ENCODE results near the gene RPL15. TPM values are rescaled to one million over a fixed set of nuclear protein-coding genes. Genes with fewer than 3 reads are reported as not detected.
"Not testable (repeated sequence)": the region's sequence is repeated elsewhere in the genome, so short reads cannot be mapped to it uniquely, and the experiment has no call there.

Gene RPL15
- total and polyA plus RNA-seq, 2 experiments from 2014 or later, result 1,318 to 3,305 TPM

DNA sequence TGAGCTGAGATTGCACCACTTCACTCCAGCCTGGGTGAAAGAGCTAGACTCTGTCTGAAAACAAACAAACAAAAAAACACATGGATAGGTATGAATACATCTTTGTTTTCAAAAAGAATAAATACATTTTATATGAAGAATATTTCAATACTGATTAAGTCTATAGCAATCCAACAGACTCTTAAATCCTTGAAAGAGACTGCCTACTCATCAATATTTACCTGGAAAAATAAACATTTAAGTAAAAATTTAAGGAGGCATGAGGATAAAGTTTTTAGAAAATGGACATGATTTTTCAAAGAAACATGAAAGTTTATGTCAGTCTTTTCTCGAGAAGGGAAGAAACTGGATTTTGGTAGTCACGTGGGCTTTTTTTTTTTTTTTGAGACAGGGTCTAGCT is 5.5 kb upstream of the RPL15 start:
- Histone ChIP-seq H3K36me3 (replicated peaks; ENCODE audit: insufficient read depth, low read depth) (no peaks in the 10 kb centered on the region), H3K9me3 (ENCODE audit: low read depth) (no peaks in the 10 kb centered on the region), H3K79me2 (peaks cover 56% of the 10 kb centered on the region), H3K4me3 (no peak overlapping the region), H3K4me1 (ENCODE audit: insufficient read depth) (peaks cover 18% of the 10 kb centered on the region), H3K27me3 (no peaks in the 10 kb centered on the region), H2AFZ (no peak overlapping the region), H3K4me2 (no peak overlapping the region), H4K20me1 (ENCODE audit: insufficient read depth, poor library complexity, severe bottlenecking) (peaks cover 13% of the 10 kb centered on the region), H3K27ac (no peak overlapping the region), H3K9me2 (replicated peaks; ENCODE audit: insufficient read depth) (no peaks in the 10 kb centered on the region)
- TF ChIP-seq EZH2 (IDR thresholded peaks at IDR 0.05; ENCODE audit: borderline replicate concordance) (no peak), EZH2phosphoT487 (IDR thresholded peaks at IDR 0.05; ENCODE audit: low read depth, severe bottlenecking, unreplicated experiment) (no peak), CTCF (IDR thresholded peaks at IDR 0.05; ENCODE audit: poor library complexity) (no peak)
- DNase-seq (ENCODE audit: low spot score), result no peak
- 100% methylated on average over 2 of the region's 2 CpGs for WGBS (ENCODE audit: low lambda C conversion rate, missing lambda C conversion rate)

DNA sequence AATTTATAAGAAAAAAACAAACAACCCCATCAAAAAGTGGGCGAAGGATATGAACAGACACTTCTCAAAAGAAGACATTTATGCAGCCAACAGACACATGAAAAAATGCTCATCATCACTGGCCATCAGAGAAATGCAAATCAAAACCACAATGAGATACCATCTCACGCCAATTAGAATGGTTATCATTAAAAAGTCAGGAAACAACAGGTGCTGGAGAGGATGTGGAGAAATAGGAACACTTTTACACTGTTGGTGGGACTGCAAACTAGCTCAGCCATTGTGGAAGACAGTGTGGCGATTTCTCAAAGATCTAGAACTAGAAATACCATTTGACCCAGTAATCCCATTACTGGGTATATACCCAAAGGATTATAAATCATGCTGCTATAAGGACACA is 4.6 kb upstream of the RPL15 start:
- Histone ChIP-seq H4K20me1 (ENCODE audit: insufficient read depth, poor library complexity, severe bottlenecking) (peaks cover 13% of the 10 kb centered on the region), H3K4me1 (ENCODE audit: insufficient read depth) (peaks cover 18% of the 10 kb centered on the region), H3K79me2 (peaks cover 59% of the 10 kb centered on the region)
- H3K27me3 ChIP-seq; DNase-seq (ENCODE audit: low spot score); H3K9me2 ChIP-seq (replicated peaks; ENCODE audit: insufficient read depth); H3K9me3 ChIP-seq (ENCODE audit: low read depth); H3K4me3 ChIP-seq; H2AFZ ChIP-seq; H3K36me3 ChIP-seq (replicated peaks; ENCODE audit: insufficient read depth, low read depth); H3K4me2 ChIP-seq; H3K27ac ChIP-seq: not testable (repeated sequence)
- WGBS (ENCODE audit: low lambda C conversion rate, missing lambda C conversion rate), result 100% methylated on average over 3 of the region's 3 CpGs

DNA sequence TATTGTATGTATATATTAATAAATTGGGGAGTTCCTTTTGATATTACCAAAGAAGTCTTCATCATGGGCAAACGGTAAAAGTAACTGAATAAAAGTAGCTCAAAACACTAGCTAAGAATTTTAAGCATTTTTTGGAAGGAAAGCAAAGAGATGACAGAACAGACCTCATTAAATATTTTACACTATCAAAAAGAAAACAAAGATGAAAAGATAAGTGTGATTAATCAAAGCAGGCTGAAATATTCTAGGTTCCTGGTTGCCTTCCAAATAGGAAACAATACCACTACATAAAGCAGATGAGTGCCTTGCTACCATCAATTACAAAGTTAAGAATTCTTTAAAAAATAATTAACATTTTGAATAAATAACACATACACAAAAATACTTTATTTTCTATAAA is 3.8 kb upstream of the RPL15 start:
- Histone ChIP-seq H3K79me2 (peaks cover 67% of the 10 kb centered on the region), H3K9me2 (replicated peaks; ENCODE audit: insufficient read depth) (no peaks in the 10 kb centered on the region), H3K4me3 (no peak overlapping the region), H3K27me3 (no peaks in the 10 kb centered on the region), H4K20me1 (ENCODE audit: insufficient read depth, poor library complexity, severe bottlenecking) (peaks cover 19% of the 10 kb centered on the region), H2AFZ (no peak overlapping the region), H3K9me3 (ENCODE audit: low read depth) (no peaks in the 10 kb centered on the region), H3K36me3 (replicated peaks; ENCODE audit: insufficient read depth, low read depth) (no peaks in the 10 kb centered on the region), H3K4me2 (no peak overlapping the region), H3K27ac (no peak overlapping the region), H3K4me1 (ENCODE audit: insufficient read depth) (peaks cover 18% of the 10 kb centered on the region)
- TF ChIP-seq CTCF (IDR thresholded peaks at IDR 0.05; ENCODE audit: poor library complexity), result no peak
- TF ChIP-seq EZH2 (IDR thresholded peaks at IDR 0.05; ENCODE audit: borderline replicate concordance), result no peak
- no peak for TF ChIP-seq EZH2phosphoT487 (IDR thresholded peaks at IDR 0.05; ENCODE audit: low read depth, severe bottlenecking, unreplicated experiment)
- no peak for DNase-seq (ENCODE audit: low spot score)
- WGBS (ENCODE audit: low lambda C conversion rate, missing lambda C conversion rate), result 84% methylated on average over 1 of the region's 1 CpG

- no peak for DNase-seq (ENCODE audit: low spot score)
- H3K9me2 ChIP-seq (replicated peaks; ENCODE audit: insufficient read depth), result no peaks in the 10 kb centered on the region
- H3K4me3 ChIP-seq, result no peak overlapping the region
- H3K4me2 ChIP-seq, result peak overlapping the region; percentile 18
- H4K20me1 ChIP-seq (ENCODE audit: insufficient read depth, poor library complexity, severe bottlenecking), result peaks cover 28% of the 10 kb centered on the region
- TF ChIP-seq EZH2 (IDR thresholded peaks at IDR 0.05; ENCODE audit: borderline replicate concordance), result no peak
- no peak for TF ChIP-seq EZH2phosphoT487 (IDR thresholded peaks at IDR 0.05; ENCODE audit: low read depth, severe bottlenecking, unreplicated experiment)
- no peak for TF ChIP-seq CTCF (IDR thresholded peaks at IDR 0.05; ENCODE audit: poor library complexity)
- 62% methylated on average over 3 of the region's 3 CpGs for WGBS (ENCODE audit: low lambda C conversion rate, missing lambda C conversion rate)
- peaks cover 24% of the 10 kb centered on the region for H3K4me1 ChIP-seq (ENCODE audit: insufficient read depth)
- no peaks in the 10 kb centered on the region for H3K27me3 ChIP-seq
- no peak overlapping the region for H2AFZ ChIP-seq
- H3K9me3 ChIP-seq (ENCODE audit: low read depth), result no peaks in the 10 kb centered on the region
- H3K27ac ChIP-seq, result no peak overlapping the region
- H3K36me3 ChIP-seq (replicated peaks; ENCODE audit: insufficient read depth, low read depth), result no peaks in the 10 kb centered on the region
- peaks cover 76% of the 10 kb centered on the region for H3K79me2 ChIP-seq
These were observed 2.8 kb upstream of the RPL15 start for GRCh38 chr3:23913873-23914743.
